Fibroblast of lung (primary cell): Measurements from ENCODE around the gene ANLN.

Source experiments
- EZH2 ChIP-seq: IDR thresholded peaks from 2 replicates; pipeline ENCODE4 v1.5.1; 2012; ENCODE audit warnings: low read length, control low read depth, mild to moderate bottlenecking; ENCODE audit errors: missing control alignments
- TF ChIP-seq, protein P1 (sequence below), 2 donors: IDR thresholded peaks in 1 of 2; conservative IDR thresholded peaks in 1 of 2; 1 replicate in 1 of 2; 2 replicates in 1 of 2; pipeline ENCODE4 v1.5.1; 2011 to 2012; ENCODE audit warnings: low read length in 2 of 2, control low read depth in 1 of 2, inconsistent platforms in 1 of 2, low read depth in 1 of 2, mild to moderate bottlenecking in 1 of 2

DNA sequence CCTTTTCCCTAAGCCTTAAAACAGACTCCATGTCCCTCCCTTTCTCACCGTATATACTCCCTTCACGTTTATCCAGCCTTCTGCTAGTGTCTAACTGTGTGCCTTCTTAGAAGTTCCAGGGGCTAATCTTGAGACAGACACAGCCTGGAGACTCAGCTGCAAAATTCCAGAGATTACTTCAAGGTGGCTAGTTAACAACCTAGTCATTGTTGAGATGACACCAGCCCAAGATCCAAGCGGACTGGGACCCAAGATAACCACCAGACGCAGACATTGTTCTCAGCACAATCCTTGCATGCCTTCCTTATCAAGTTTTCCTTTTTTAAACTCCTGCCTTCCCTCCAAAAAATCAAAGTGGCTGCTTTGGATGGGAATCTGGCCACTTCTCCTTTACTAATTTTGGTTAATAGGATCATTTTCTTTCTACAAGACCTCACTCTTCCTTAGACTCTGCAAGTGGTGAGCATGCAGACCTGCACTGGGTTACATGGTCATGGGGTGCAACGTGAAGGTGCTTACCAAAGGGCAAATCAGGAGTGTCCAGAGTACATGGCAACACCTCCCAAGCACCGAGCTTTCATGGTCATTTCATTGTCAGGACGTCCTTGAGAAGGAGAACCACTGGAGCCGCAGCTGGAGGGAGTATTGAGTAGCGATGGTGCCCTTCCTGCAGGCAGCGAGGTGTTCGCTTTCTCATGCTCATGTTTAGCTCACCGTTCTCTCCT lies 69.7 kb downstream of the ANLN start:
- TF ChIP-seq, protein P1, sequence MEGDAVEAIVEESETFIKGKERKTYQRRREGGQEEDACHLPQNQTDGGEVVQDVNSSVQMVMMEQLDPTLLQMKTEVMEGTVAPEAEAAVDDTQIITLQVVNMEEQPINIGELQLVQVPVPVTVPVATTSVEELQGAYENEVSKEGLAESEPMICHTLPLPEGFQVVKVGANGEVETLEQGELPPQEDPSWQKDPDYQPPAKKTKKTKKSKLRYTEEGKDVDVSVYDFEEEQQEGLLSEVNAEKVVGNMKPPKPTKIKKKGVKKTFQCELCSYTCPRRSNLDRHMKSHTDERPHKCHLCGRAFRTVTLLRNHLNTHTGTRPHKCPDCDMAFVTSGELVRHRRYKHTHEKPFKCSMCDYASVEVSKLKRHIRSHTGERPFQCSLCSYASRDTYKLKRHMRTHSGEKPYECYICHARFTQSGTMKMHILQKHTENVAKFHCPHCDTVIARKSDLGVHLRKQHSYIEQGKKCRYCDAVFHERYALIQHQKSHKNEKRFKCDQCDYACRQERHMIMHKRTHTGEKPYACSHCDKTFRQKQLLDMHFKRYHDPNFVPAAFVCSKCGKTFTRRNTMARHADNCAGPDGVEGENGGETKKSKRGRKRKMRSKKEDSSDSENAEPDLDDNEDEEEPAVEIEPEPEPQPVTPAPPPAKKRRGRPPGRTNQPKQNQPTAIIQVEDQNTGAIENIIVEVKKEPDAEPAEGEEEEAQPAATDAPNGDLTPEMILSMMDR (conservative IDR thresholded peaks at IDR 0.05 in 1 of 2, IDR thresholded peaks at IDR 0.05 in 1 of 2; ENCODE audit: low read depth in 1 of 2, low read length in 2 of 2), result no peak
- TF ChIP-seq EZH2, result no peak
